Ascending aorta (tissue), 2 donors: ENCODE results near the gene PON3. TPM values are rescaled to one million over a fixed set of nuclear protein-coding genes. Genes with fewer than 3 reads are reported as not detected.

Source experiments
- DNase-seq, 2 donors: peaks; one replicate each; pipeline ENCODE4 v3.0.0-alpha.2; 2019; ENCODE audit warnings: low spot score in 2 of 2
- H3K27ac ChIP-seq, 2 donors: fragments of 200-600 bp; sonication (generic); one replicate each; pipeline ENCODE4 v1.5.1; 2016 to 2017; ENCODE audit warnings: mild to moderate bottlenecking in 1 of 2
- H3K27me3 ChIP-seq: fragments of 200-600 bp; sonication (generic); one replicate; pipeline ENCODE4 v1.5.1; 2017
- H3K36me3 ChIP-seq, 2 donors: fragments of 200-600 bp; sonication (generic); one replicate each; pipeline ENCODE4 v1.5.1; 2016
- H3K4me1 ChIP-seq, 2 donors: fragments of 200-600 bp; sonication (generic); one replicate each; pipeline ENCODE4 v1.5.1; 2016 to 2017; ENCODE audit warnings: mild to moderate bottlenecking in 1 of 2
- H3K4me3 ChIP-seq, 2 donors: fragments of 200-600 bp; sonication (generic); one replicate each; pipeline ENCODE4 v1.5.1; 2016 to 2017; ENCODE audit warnings: mild to moderate bottlenecking in 1 of 2
- H3K9me3 ChIP-seq, 2 donors: fragments of 200-600 bp; sonication (generic); one replicate each; pipeline ENCODE4 v1.5.1; 2016
- intact Hi-C: fragments of 100-400 bp; cut with DNase I; formaldehyde crosslinking; loops from one replicate; pipeline ENCODE4 v1.15.1; 2023
- total RNA-seq: library from RNA; depleted of rRNA; stranded (reverse); fragments of >200 nt; gene quantifications from one replicate; pipeline ENCODE4 v1.1.0, GENCODE V29; 2016
- TF ChIP-seq, protein P1 (sequence below), 3 experiments: fragments of 200-600 bp in 2 of 3; fragments of 450-650 bp in 1 of 3; sonication (generic) in 2 of 3; IDR thresholded peaks; one replicate each; pipeline ENCODE4 v1.5.1; 2016 to 2019; ENCODE audit warnings: antibody characterized with exemption in 3 of 3, mild to moderate bottlenecking in 1 of 3, moderate library complexity in 1 of 3

Gene PON3
- total RNA-seq, 1 donor from 2014 or later, result not detected

DNA sequence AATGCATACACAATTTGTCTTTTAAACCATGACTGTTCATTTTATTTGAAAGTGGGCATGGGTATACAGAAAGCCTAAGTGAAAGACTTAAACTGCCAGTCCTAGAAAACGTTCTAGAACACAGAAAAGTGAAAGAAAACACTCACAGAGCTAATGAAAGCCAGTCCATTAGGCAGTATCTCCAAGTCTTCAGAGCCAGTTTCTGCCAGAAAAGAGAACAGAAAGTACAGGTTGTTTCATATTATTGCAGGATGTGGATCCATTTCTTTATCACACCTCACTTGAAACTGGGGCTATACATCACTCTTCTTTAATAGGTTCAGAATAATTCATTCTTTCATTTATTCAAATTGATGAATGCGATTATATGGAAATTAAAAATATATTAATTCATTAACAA is 79.6 kb downstream of the PON3 start:
- Histone ChIP-seq H3K36me3 (no peaks in the 10 kb centered on the region), H3K27me3 (no peaks in the 10 kb centered on the region), H3K27ac (no peak overlapping the region), H3K4me3 (no peak overlapping the region), H3K9me3 (no peaks in the 10 kb centered on the region), H3K4me1 (no peaks in the 10 kb centered on the region)
- DNase-seq, result no peak
- TF ChIP-seq, protein P1, sequence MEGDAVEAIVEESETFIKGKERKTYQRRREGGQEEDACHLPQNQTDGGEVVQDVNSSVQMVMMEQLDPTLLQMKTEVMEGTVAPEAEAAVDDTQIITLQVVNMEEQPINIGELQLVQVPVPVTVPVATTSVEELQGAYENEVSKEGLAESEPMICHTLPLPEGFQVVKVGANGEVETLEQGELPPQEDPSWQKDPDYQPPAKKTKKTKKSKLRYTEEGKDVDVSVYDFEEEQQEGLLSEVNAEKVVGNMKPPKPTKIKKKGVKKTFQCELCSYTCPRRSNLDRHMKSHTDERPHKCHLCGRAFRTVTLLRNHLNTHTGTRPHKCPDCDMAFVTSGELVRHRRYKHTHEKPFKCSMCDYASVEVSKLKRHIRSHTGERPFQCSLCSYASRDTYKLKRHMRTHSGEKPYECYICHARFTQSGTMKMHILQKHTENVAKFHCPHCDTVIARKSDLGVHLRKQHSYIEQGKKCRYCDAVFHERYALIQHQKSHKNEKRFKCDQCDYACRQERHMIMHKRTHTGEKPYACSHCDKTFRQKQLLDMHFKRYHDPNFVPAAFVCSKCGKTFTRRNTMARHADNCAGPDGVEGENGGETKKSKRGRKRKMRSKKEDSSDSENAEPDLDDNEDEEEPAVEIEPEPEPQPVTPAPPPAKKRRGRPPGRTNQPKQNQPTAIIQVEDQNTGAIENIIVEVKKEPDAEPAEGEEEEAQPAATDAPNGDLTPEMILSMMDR (IDR thresholded peaks at IDR 0.05), result no peak
- intact Hi-C loops, result no loop called here

- intact Hi-C loops, result no loop called here
- Histone ChIP-seq H3K27me3 (no peaks in the 10 kb centered on the region), H3K36me3 (no peaks in the 10 kb centered on the region), H3K9me3 (no peaks in the 10 kb centered on the region), H3K4me3 (no peak overlapping the region), H3K27ac (no peak overlapping the region), H3K4me1 (no peaks in the 10 kb centered on the region)
- DNase-seq, result no peak
- TF ChIP-seq, protein P1 (IDR thresholded peaks at IDR 0.05), result no peak
Observed at GRCh38 chr7:95312561-95312960, 83.6 kb downstream of the PON3 start.

GRCh38 chr7:95311389-95311788 is 84.8 kb downstream of the PON3 start:
- Histone ChIP-seq H3K36me3 (no peaks in the 10 kb centered on the region), H3K27me3 (no peaks in the 10 kb centered on the region), H3K9me3 (no peaks in the 10 kb centered on the region), H3K27ac (no peak overlapping the region), H3K4me1 (no peaks in the 10 kb centered on the region), H3K4me3 (no peak overlapping the region)
- TF ChIP-seq, protein P1 (IDR thresholded peaks at IDR 0.05), result no peak
- no peak for DNase-seq
- intact Hi-C loops, result no loop called here

DNA sequence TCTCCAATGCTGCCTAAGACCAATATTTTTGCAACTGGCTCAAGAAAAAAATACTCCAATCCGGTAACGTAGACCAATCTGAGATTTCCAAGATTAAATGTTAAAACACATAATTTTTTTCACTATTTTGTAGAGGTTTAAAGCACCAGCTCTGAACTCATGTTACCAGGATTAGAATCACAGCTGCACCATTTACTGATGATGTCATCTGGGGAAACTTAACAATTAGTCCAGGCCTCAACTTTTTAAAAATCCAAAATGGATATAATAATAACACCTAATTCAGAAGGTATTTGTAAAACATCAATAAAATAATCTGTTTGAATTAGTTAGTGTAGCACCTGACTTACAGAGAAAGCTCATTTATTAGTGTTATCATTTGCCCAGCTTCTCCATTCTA is 86.2 kb downstream of the PON3 start:
- H3K27me3 ChIP-seq, result no peaks in the 10 kb centered on the region
- intact Hi-C loops, result no loop called here
- H3K4me3 ChIP-seq, result no peak overlapping the region
- no peak overlapping the region for H3K27ac ChIP-seq
- no peaks in the 10 kb centered on the region for H3K4me1 ChIP-seq
- TF ChIP-seq, protein P1 (IDR thresholded peaks at IDR 0.05), result no peak
- H3K9me3 ChIP-seq, result no peaks in the 10 kb centered on the region
- DNase-seq, result no peak
- H3K36me3 ChIP-seq, result no peaks in the 10 kb centered on the region

Other genes with a start within 250 kb of the PON3 start
- gene PON1, start 71.8 kb downstream of the PON3 start, total RNA-seq, result not detected
- 59.8 TPM for gene PON2, start 38.7 kb upstream of the PON3 start, total RNA-seq
- 0.11 TPM for gene ASB4, start 89.6 kb upstream of the PON3 start, total RNA-seq
- 227 TPM for gene PDK4, start 200.1 kb upstream of the PON3 start, total RNA-seq